ENCODE measurements around the gene NUP210L.

- TF ChIP-seq CTCF (IDR thresholded peaks at IDR 0.05 in 2 of 3, conservative IDR thresholded peaks at IDR 0.05 in 1 of 3; ENCODE audit: borderline replicate concordance in 1 of 3, insufficient read depth in 1 of 3, low read depth in 2 of 3, low read length in 2 of 3) = no peak
- TF ChIP-seq CEBPB (IDR thresholded peaks at IDR 0.05; ENCODE audit: low read depth) = no peak
- TF ChIP-seq REST (IDR thresholded peaks at IDR 0.05; ENCODE audit: low read depth) = no peak
- no peak for TF ChIP-seq EZH2 (IDR thresholded peaks at IDR 0.05)
- TF ChIP-seq ZNF274 (IDR thresholded peaks at IDR 0.05; ENCODE audit: low read depth, low read length) = no peak
- TF ChIP-seq POLR2A (IDR thresholded peaks at IDR 0.05; ENCODE audit: borderline replicate concordance, extremely low read depth, insufficient read depth, insufficient read length) = no peak
- no peak for TF ChIP-seq ZBTB33 (IDR thresholded peaks at IDR 0.05; ENCODE audit: extremely low read depth, insufficient replicate concordance, low read length)
- no peak for TF ChIP-seq RAD21 (IDR thresholded peaks at IDR 0.05; ENCODE audit: low read depth)
- TF ChIP-seq MAX (IDR thresholded peaks at IDR 0.05) = no peak
- TF ChIP-seq POLR2AphosphoS5 (IDR thresholded peaks at IDR 0.05; ENCODE audit: low read depth, low read length) = no peak
- no peak for TF ChIP-seq TCF7L2 (IDR thresholded peaks at IDR 0.05; ENCODE audit: borderline replicate concordance, extremely low read depth, insufficient read depth, insufficient read length)
- no peak for TF ChIP-seq ATF3 (IDR thresholded peaks at IDR 0.05)
These were observed 32.1 kb upstream of the NUP210L start for GRCh38 chr1:154186852-154187501.
